Measurements from ENCODE around the gene GLT8D2.

Gene GLT8D2

DNA sequence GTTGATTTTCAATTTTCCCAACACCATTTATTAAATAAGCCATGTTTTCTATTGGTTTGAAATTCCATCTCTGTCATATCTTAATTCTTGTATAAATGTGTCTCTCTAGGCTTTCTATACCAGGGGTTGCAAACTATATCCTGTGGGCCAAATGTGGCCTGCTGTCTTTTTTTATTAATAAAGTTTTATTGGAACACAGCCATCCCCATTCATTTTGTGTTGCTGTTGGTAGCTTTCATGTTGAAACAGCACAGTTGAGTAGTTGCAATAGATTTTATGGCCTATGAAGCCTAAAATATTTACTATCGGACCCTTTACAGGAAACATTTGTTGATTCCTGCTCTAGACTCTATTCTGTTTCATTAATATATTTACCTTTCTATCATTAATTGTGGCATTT is 23.7 kb upstream of the GLT8D2 start:
- Histone ChIP-seq H3K36me3 (ENCODE audit: low read length) (no peaks in the 10 kb centered on the region), H3K4me3 (ENCODE audit: insufficient read depth, low read length, poor library complexity, severe bottlenecking) (no peak overlapping the region), H3K79me2 (ENCODE audit: insufficient read depth, low read length) (no peaks in the 10 kb centered on the region; the same call in 1 of the 2 replicates), H4K20me1 (ENCODE audit: low read depth, low read length) (no peaks in the 10 kb centered on the region), H3K27ac (ENCODE audit: low read depth, low read length) (no peak overlapping the region), H3K27me3 (ENCODE audit: low read length) (no peaks in the 10 kb centered on the region), H3K4me2 (ENCODE audit: low read depth, low read length, poor library complexity, severe bottlenecking) (no peak overlapping the region), H2AFZ (ENCODE audit: low read depth, low read length, severe bottlenecking) (no peak overlapping the region), H3K9ac (ENCODE audit: low read length) (no peak overlapping the region), H3F3A (ENCODE audit: insufficient read depth) (no peaks in the 10 kb centered on the region), H3K9me2 (replicated peaks; ENCODE audit: insufficient read depth, low read length) (no peaks in the 10 kb centered on the region), H3K9me3 (ENCODE audit: insufficient read depth, low read length) (no peaks in the 10 kb centered on the region)
- TF ChIP-seq, protein P1, sequence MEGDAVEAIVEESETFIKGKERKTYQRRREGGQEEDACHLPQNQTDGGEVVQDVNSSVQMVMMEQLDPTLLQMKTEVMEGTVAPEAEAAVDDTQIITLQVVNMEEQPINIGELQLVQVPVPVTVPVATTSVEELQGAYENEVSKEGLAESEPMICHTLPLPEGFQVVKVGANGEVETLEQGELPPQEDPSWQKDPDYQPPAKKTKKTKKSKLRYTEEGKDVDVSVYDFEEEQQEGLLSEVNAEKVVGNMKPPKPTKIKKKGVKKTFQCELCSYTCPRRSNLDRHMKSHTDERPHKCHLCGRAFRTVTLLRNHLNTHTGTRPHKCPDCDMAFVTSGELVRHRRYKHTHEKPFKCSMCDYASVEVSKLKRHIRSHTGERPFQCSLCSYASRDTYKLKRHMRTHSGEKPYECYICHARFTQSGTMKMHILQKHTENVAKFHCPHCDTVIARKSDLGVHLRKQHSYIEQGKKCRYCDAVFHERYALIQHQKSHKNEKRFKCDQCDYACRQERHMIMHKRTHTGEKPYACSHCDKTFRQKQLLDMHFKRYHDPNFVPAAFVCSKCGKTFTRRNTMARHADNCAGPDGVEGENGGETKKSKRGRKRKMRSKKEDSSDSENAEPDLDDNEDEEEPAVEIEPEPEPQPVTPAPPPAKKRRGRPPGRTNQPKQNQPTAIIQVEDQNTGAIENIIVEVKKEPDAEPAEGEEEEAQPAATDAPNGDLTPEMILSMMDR (IDR thresholded peaks at IDR 0.05; ENCODE audit: insufficient read depth, low read length, poor library complexity, severe bottlenecking) = no peak
- no peak for TF ChIP-seq EZH2phosphoT487 (conservative IDR thresholded peaks at IDR 0.05; ENCODE audit: low read length)

DNA sequence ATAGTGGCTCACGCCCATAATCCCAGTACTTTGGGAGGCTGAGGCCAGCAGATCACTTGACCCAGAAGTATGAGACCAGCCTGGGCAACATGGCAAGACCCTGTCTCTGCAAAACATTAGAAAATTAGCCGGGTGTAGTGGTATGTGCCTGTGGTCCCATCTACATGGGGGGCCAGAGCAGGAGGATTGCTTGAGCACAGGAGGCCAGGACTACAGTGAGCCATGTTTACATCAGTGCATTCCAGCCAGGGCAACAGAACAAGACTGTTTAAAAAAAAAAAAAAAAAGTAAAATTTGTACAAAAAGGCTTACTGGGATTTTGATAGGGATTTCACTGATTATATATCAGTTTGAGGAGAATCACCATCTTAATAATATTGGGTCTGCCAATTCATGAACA is 22.1 kb upstream of the GLT8D2 start:
- Histone ChIP-seq H3K27ac (ENCODE audit: low read depth, low read length) (no peak overlapping the region), H3F3A (ENCODE audit: insufficient read depth) (0 out of 2 replicates have a peak, but pooled peaks cover 4% of the 10 kb centered on the region), H3K9me3 (ENCODE audit: insufficient read depth, low read length) (no peaks in the 10 kb centered on the region), H2AFZ (ENCODE audit: low read depth, low read length, severe bottlenecking) (no peak overlapping the region), H3K79me2 (ENCODE audit: insufficient read depth, low read length) (no peaks in the 10 kb centered on the region), H3K4me2 (ENCODE audit: low read depth, low read length, poor library complexity, severe bottlenecking) (no peak overlapping the region), H3K9me2 (replicated peaks; ENCODE audit: insufficient read depth, low read length) (no peaks in the 10 kb centered on the region), H4K20me1 (ENCODE audit: low read depth, low read length) (no peaks in the 10 kb centered on the region), H3K27me3 (ENCODE audit: low read length) (no peaks in the 10 kb centered on the region), H3K4me3 (ENCODE audit: insufficient read depth, low read length, poor library complexity, severe bottlenecking) (no peak overlapping the region), H3K9ac (ENCODE audit: low read length) (no peak overlapping the region), H3K36me3 (ENCODE audit: low read length) (no peaks in the 10 kb centered on the region; the same call in 1 of the 2 replicates)
- TF ChIP-seq, protein P1 (IDR thresholded peaks at IDR 0.05; ENCODE audit: insufficient read depth, low read length, poor library complexity, severe bottlenecking) = no peak
- no peak for TF ChIP-seq EZH2phosphoT487 (conservative IDR thresholded peaks at IDR 0.05; ENCODE audit: low read length)

DNA sequence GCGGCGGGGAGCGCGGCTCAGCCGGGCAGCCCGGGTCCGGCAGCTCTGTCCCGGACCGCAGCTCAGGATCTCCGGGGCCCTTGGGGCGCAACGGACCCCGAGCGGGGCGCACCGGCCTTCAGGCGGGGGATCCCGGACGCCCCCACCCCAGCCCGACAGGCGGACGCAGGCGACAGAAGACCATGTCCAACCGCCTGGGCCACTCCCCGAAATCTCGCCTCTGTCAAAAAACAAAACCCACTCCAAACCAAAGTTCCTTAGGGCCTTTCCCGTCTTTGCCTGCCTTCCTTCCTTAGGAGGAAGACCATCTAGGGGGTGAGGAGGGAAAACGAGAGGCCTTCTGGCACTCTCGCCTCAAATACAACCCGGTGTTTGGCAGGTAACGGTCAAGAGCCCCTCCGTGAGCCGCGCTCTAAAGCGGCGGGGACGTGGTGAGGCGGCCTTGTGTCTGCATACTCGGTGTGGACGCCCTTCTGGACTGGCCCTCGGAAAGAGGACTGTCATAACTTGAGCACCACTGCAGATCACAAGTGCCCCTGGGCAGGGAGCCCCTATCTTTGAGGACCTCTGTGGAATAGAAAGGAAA is 14.9 kb upstream of the GLT8D2 start:
- peak overlapping the region; percentile 90 for H3K4me3 ChIP-seq (ENCODE audit: insufficient read depth, low read length, poor library complexity, severe bottlenecking)
- no peak for TF ChIP-seq EZH2phosphoT487 (conservative IDR thresholded peaks at IDR 0.05; ENCODE audit: low read length)
- TF ChIP-seq, protein P1 (IDR thresholded peaks at IDR 0.05; ENCODE audit: insufficient read depth, low read length, poor library complexity, severe bottlenecking) = no peak
- no peak overlapping the region for H3K27ac ChIP-seq (ENCODE audit: low read depth, low read length)
- no peaks in the 10 kb centered on the region for H4K20me1 ChIP-seq (ENCODE audit: low read depth, low read length)
- no peaks in the 10 kb centered on the region for H3K9me3 ChIP-seq (ENCODE audit: insufficient read depth, low read length)
- H3K4me2 ChIP-seq (ENCODE audit: low read depth, low read length, poor library complexity, severe bottlenecking) = peak overlapping the region; percentile 83
- H2AFZ ChIP-seq (ENCODE audit: low read depth, low read length, severe bottlenecking) = peak overlapping the region; percentile 97
- 0 out of 2 replicates have a peak, but pooled peaks cover 10% of the 10 kb centered on the region for H3K79me2 ChIP-seq (ENCODE audit: insufficient read depth, low read length)
- H3K9me2 ChIP-seq (replicated peaks; ENCODE audit: insufficient read depth, low read length) = no peaks in the 10 kb centered on the region
- H3F3A ChIP-seq (ENCODE audit: insufficient read depth) = 0 out of 2 replicates have a peak, but pooled peaks cover 4% of the 10 kb centered on the region
- H3K27me3 ChIP-seq (ENCODE audit: low read length) = no peaks in the 10 kb centered on the region
- peak overlapping the region; percentile 78 for H3K9ac ChIP-seq (ENCODE audit: low read length)
- no peaks in the 10 kb centered on the region; the same call in 1 of the 2 replicates for H3K36me3 ChIP-seq (ENCODE audit: low read length)
